ENCODE measurements around the gene RAB14.
"Not testable (repeated sequence)": the region's sequence is repeated elsewhere in the genome, so short reads cannot be mapped to it uniquely, and the experiment has no call there.

RAB14 gene

GRCh38 chr9:121179930-121180681, 21.6 kb downstream of the RAB14 start:
- Histone ChIP-seq H3K27ac (replicated peaks) (no peak overlapping the region), H3K4me3 (replicated peaks; ENCODE audit: insufficient read depth, low read length) (no peak overlapping the region), H3K27me3 (ENCODE audit: insufficient read depth, poor library complexity, severe bottlenecking) (no peaks in the 10 kb centered on the region)
- TF ChIP-seq, protein P1, sequence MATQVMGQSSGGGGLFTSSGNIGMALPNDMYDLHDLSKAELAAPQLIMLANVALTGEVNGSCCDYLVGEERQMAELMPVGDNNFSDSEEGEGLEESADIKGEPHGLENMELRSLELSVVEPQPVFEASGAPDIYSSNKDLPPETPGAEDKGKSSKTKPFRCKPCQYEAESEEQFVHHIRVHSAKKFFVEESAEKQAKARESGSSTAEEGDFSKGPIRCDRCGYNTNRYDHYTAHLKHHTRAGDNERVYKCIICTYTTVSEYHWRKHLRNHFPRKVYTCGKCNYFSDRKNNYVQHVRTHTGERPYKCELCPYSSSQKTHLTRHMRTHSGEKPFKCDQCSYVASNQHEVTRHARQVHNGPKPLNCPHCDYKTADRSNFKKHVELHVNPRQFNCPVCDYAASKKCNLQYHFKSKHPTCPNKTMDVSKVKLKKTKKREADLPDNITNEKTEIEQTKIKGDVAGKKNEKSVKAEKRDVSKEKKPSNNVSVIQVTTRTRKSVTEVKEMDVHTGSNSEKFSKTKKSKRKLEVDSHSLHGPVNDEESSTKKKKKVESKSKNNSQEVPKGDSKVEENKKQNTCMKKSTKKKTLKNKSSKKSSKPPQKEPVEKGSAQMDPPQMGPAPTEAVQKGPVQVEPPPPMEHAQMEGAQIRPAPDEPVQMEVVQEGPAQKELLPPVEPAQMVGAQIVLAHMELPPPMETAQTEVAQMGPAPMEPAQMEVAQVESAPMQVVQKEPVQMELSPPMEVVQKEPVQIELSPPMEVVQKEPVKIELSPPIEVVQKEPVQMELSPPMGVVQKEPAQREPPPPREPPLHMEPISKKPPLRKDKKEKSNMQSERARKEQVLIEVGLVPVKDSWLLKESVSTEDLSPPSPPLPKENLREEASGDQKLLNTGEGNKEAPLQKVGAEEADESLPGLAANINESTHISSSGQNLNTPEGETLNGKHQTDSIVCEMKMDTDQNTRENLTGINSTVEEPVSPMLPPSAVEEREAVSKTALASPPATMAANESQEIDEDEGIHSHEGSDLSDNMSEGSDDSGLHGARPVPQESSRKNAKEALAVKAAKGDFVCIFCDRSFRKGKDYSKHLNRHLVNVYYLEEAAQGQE (IDR thresholded peaks at IDR 0.05; ENCODE audit: insufficient replicate concordance, low read depth): no peak
- no peak for TF ChIP-seq SPI1 (IDR thresholded peaks at IDR 0.05; ENCODE audit: borderline replicate concordance, low read depth)
- TF ChIP-seq, protein P2, sequence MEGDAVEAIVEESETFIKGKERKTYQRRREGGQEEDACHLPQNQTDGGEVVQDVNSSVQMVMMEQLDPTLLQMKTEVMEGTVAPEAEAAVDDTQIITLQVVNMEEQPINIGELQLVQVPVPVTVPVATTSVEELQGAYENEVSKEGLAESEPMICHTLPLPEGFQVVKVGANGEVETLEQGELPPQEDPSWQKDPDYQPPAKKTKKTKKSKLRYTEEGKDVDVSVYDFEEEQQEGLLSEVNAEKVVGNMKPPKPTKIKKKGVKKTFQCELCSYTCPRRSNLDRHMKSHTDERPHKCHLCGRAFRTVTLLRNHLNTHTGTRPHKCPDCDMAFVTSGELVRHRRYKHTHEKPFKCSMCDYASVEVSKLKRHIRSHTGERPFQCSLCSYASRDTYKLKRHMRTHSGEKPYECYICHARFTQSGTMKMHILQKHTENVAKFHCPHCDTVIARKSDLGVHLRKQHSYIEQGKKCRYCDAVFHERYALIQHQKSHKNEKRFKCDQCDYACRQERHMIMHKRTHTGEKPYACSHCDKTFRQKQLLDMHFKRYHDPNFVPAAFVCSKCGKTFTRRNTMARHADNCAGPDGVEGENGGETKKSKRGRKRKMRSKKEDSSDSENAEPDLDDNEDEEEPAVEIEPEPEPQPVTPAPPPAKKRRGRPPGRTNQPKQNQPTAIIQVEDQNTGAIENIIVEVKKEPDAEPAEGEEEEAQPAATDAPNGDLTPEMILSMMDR (IDR thresholded peaks at IDR 0.05; ENCODE audit: insufficient read depth, low read length): no peak
- TF ChIP-seq GABPA (IDR thresholded peaks at IDR 0.05; ENCODE audit: low read depth): no peak
- TF ChIP-seq POLR2AphosphoS5 (IDR thresholded peaks at IDR 0.05; ENCODE audit: low read depth): no peak
- DNase-seq (ENCODE audit: low read depth in 1 of 2, low spot score in 1 of 2): no peak

GRCh38 chr9:121179373-121179721, 22.3 kb downstream of the RAB14 start:
- H3K27me3 ChIP-seq (ENCODE audit: insufficient read depth, poor library complexity, severe bottlenecking); H3K27ac ChIP-seq (replicated peaks); DNase-seq (ENCODE audit: low read depth in 1 of 2, low spot score in 1 of 2); H3K4me3 ChIP-seq (replicated peaks; ENCODE audit: insufficient read depth, low read length): not testable (repeated sequence)

GRCh38 chr9:121178676-121179372, 22.8 kb downstream of the RAB14 start:
- Histone ChIP-seq H3K27ac (replicated peaks) (no peak overlapping the region), H3K4me3 (replicated peaks; ENCODE audit: insufficient read depth, low read length) (no peak overlapping the region), H3K27me3 (ENCODE audit: insufficient read depth, poor library complexity, severe bottlenecking) (no peaks in the 10 kb centered on the region)
- DNase-seq (ENCODE audit: low read depth in 1 of 2, low spot score in 1 of 2): no peak
- TF ChIP-seq POLR2AphosphoS5 (IDR thresholded peaks at IDR 0.05; ENCODE audit: low read depth): peak; percentile 17; the same call in 1 of the 2 replicates
- no peak for TF ChIP-seq GABPA (IDR thresholded peaks at IDR 0.05; ENCODE audit: low read depth)

DNA sequence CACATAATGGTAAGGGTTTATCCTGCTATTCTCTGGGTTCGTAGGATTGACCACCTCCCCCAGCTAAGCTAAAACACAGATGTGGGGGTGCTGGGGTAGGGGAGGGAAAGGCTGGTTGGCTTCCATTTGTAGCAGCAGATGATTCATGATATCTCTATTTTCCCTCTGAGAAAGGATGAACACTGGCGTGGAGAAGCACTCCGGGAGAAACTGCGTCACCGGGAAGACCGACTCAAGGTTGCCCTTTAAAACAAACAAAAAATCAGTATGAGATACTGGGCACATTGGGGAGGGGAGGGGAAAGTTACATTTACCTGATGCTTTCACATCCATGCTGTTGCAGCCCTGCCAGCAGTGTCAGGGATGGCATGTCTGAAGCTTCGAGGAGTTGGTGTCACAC, 28.2 kb downstream of the RAB14 start:
- no peak for DNase-seq (ENCODE audit: low read depth in 1 of 2, low spot score in 1 of 2)
- TF ChIP-seq SPI1 (IDR thresholded peaks at IDR 0.05; ENCODE audit: borderline replicate concordance, low read depth) (no peak), POLR2AphosphoS5 (IDR thresholded peaks at IDR 0.05; ENCODE audit: low read depth) (no peak), GABPA (IDR thresholded peaks at IDR 0.05; ENCODE audit: low read depth) (no peak)
- TF ChIP-seq, protein P2 (IDR thresholded peaks at IDR 0.05; ENCODE audit: insufficient read depth, low read length): no peak
- TF ChIP-seq, protein P1 (IDR thresholded peaks at IDR 0.05; ENCODE audit: insufficient replicate concordance, low read depth): no peak
- no peaks in the 10 kb centered on the region for H3K27me3 ChIP-seq (ENCODE audit: insufficient read depth, poor library complexity, severe bottlenecking)
- H3K27ac ChIP-seq (replicated peaks): no peak overlapping the region
- no peak overlapping the region for H3K4me3 ChIP-seq (replicated peaks; ENCODE audit: insufficient read depth, low read length)

Data from HL-60 (cell line).